COLO829 (cell line): ENCODE data around the gene SLC1A7.

Source experiments
- DNase-seq: peaks from one replicate; pipeline ENCODE4 v3.0.0; 2012; ENCODE audit warnings: low spot score

The SLC1A7 gene

DNA sequence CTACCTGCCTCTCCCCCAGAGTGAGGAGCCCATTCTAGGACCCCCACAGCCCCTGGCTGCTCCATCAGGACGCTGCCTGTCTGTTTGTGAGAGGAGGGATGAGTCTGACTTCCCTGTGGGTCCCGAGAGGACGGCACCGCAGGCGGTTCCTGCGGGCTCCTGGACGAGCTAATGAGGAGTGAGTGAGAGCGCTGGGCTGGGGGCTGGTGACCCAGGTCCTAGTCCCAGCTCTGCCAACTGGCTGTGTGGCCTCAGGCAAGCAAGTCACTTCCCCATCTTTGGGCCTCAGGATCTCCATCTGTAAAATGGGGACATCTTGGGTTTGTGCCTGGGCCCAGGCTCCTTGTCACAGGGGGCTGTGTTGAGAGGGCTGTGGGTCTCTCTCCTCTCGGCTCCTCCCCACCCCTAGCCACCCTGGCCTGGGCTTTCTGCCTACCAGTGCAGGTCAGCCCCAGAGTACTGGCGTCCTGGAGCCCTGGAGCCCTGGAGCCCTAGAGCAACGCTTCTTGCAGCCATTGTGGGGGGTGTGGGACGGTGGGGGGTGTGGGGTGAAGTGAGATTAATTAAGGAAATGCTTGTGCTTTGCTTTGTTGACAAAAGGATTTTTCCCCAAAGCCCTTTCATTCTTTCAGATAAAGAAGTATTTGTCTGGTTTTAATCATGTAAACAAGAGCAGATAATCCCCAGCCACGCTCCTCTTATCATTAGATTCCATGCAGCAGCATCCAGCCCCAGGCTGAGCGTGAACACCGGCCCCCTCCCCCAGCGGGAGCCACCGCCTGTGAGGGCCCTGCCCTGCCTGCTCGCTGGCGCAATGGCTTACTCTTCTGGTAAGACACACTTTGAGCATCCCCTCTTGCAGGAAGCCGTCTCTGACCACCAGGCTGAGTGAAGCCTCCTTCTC, 26.8 kb downstream of the SLC1A7 start:
- peak; percentile 8 for DNase-seq

DNA sequence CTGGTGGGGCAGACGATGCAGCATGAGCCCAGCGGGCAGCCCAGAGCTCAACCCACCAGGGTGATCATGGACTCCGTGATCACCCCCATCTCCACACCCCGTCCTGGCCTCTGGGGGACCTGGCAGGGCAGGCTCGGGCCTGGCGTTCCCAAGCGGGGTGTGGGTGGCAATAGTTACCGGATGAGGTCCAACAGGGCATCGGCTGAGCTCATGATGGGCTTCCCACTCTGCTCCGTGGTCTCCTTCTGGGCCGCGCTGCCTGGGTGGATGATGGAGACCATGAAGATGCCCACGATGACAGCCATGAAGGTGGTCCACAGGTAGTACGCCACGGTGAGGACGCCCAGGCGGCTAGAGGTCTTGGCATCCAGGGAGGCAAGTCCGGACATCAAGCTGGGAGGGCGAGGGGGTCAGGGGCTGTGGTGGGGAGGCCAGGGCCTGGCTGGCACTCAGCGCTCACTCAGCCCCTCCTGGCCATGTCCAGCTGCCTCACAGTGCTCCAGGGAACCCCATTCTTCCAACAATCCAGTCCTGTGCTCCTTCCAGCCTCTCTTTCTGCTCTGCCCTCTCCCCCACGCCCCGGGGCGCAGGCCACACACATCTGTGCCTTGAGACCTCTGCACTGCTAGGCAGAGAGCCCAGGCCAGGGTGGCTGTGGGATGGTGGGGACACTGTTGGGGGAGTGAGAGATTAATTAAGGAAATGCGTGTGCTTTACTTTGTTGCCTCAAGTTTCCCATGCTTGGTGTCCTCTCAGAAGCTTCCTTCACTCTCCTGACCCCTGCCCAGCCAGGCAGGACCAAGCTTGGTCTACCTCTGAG, 27.6 kb downstream of the SLC1A7 start:
- no peak for DNase-seq

DNA sequence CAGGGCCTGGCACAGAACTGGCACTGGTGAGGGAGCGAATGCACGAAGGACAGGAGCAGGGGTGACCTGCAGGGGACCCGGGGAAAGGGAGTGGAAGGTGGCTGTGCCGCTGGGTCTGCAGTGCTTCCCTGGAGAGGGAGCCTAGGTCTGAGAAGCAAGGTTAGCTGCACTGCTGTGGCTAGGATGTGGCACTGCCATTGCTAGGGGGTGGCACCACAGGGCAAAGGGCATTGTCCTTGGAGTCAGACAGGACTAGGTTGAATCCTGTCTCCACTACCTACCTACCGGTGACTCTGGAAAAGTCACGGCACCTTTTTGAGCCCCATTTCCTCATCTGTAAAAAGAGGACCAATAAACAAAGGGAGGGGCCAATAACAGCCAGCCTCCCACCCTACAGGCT, 28.3 kb downstream of the SLC1A7 start:
- no peak for DNase-seq

DNA sequence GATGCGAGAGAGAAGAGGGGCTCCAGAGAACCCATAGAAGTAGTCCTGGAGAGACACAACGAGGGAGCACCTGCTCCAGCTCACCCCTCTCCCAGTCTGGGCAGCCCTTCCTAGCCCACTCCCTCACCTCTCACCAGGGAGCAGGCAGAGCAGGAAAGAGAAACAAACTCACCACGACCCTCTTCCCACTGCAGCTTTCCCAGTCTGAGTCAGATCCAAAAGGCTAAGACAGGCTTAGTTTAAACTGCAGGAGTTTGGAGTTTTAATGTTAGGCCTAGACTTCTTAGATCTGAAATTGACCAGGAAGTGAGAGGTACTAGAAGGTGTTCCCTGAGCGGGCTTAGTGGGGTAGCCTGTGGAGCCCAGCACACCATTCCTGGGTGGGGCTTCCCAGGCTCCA, 29.6 kb downstream of the SLC1A7 start:
- DNase-seq, result no peak

DNA sequence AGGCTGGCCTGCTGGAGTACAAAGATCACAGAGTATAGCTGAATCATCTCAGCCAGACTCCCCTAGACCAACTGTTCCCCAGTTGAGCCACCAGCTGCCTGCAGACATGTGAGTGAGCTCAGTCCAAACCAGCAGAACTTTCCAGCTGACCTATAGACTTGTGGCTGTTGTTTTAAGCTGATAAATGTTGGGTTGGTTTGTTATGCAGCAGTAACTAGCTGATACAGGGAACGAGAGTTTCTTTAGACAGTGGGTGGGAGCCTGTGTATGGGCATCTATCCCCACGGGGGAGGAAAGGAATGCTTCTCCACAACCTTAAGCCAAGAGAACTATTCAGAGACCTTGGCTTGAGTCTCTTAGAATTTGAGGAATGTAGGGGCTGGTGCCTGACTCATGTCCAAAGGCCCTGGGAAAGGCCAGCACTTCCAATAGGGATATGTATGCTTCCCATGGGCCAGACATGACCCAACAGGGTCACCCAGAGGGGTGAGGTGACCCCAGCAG, 30.1 kb downstream of the SLC1A7 start:
- DNase-seq, result no peak

DNA sequence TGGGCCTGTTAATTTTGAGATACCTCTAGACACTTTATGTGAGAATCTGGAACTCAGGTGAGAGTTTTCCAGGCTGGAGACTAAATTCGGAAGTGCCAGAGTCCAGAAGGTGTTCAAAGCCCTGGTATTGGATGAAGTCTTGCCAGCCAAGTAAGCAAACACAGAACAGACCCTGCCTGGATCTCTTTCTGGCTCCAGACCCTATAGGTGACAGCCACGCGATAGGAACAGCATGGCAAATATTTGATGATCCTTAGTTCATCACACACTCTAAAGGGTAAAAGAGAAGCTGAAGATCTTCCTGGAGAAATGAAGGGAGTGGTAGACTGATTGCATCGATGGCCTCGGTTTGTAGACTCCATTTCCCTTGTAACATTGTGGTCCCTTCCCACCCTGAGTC, 30.7 kb downstream of the SLC1A7 start:
- DNase-seq, result no peak

DNA sequence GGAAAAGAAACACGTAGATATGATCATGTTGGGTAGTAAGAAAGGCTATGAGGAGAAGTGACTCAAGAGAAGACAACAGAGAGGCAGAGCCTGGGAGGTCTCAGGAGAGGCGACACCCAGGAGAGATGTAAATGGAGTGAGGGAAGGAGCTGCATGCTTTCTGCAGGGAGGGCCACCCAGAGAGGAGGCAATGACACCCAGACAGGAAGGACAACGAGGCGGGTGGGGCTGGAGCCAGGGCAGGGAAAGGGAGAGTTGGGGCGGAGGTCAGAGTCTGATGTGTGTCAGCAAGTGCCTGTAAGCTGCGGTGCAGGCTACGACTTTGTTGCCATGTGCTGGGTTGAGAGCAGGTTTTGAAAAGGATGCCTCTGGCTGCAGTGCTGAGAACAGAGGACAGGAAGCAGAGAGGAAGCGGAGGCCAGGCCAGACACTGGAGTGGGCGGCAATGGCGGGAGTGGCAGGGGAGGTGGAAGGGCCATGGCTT, 31.3 kb downstream of the SLC1A7 start:
- no peak for DNase-seq

DNA sequence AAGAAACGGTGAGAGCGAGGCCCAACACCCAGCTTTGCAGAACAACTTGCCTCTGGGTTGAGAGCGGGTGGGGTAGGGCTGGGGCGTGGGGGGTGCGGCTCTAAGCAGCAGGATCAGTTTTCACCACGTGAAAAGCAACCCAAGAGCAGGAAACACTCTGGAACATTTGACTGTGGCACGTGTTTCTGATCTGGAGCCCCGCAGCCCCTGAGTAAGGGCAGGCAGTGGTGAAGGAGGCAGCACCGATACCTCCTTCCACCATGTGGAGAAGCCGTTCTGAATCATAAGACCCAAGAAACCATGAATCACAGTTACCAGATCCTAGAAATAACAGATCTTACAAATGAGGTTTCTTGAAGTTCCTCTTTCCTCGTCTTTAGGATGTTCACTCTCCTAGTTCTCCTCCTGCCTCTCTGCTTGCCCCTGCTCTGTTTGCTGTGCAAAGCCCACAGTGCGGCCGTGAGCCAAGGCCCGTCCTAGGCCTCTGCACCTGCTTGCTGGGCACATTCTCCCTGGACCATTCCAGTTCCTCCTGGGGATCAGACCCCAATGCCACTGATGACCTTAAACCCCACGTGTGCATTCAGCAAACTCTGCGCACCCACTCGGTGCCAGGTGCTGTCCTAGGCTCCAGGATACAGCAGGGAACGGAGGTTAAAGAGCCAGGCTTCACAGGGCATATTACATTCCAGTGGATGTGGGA, 31.9 kb downstream of the SLC1A7 start:
- no peak for DNase-seq

DNA sequence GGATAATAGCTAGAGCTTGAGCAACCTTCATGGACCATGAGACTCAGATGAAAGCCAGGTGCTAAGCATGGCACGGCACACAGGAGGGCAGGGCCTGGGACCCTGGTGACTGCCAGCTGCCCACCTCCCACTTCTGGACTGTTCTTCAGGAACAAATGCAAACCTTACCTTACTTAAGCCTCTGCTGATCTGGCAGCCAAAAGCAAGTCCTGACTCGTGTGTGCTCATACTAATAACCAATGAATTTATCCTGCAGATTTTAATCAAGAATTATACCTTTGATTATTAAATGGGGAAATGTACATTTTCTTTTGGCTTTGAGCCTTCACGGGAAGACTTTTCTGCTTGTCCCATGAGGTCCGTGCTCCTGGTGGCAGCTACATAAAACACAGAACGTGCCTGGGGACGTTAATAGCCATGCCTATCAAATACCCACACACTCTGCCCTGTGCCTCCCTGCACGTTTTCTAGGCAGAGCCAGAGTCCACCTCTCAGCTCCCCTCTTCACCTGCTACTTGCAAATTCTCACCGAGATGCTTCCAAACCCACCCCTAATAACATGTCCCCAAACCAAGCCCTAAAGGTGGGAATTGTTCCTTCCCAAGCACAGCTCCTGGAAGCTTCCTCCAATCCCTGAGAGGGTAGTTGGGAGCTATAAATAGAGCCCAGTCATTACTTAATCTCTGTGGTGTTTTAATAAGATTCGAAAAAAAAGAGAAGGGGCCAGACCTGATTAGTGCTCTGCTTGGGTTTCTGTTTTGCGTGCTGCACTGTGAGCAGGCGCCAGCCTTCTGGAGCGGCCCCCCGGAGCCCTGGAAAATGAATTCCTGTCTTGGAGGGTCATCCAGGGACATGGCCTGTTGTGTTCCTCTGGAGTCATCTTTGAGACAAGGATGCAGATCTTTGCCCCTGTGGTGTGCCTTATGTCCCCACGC, 33.5 kb downstream of the SLC1A7 start:
- no peak for DNase-seq

DNA sequence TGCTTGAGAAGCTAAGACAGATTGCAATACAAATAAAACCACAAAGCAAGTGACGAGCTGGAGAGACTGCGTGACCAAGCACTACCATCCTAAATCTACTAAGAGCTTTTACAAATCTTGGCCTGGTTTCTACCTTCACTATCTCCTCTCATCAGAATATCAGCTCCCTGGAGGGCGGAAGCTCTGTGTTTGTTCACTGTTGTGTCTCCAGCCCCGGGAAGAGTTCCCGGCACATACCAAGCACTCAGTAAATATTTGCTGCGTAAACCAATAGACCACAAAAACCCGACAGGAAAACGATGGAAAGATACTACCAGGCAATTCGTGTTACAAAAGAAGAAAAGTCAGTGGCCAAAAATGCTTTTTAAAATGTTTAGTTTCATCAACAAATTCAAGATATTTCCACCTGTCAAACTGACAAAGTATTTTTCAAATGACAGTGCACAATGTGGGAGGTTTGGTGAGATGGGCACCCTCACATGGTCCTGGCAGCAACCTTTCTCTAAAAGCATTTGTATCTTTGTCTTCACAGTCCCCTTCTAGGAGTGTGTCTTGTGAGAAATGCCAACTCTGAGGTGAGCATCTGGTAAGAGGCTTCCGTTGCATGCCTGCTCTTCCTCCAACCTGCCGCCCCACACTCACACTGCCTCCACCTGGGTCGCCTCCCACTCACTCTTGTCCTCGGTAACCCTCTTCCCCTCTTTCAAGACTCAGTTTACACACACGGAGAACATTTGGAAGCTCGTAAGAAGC, 34.7 kb downstream of the SLC1A7 start:
- DNase-seq, result no peak

DNA sequence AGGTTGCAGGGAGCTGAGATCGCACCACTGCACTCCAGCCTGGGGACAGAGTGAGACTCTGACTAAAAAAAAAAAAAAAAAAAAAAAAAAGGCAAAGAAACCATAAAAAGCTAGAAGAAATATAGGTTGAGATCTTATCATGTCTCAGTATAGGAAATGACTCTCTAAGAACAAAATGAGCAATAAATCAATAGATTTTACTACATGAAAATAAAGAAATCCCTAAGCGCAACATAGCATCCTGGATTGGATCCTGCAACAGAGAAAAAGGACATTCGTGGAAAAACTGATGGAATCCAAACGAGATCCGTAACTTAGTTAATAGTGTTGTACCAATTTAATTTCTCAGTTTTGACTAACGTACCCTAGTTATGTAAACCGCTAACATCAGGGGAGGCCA, 35.3 kb downstream of the SLC1A7 start:
- no peak for DNase-seq

DNA sequence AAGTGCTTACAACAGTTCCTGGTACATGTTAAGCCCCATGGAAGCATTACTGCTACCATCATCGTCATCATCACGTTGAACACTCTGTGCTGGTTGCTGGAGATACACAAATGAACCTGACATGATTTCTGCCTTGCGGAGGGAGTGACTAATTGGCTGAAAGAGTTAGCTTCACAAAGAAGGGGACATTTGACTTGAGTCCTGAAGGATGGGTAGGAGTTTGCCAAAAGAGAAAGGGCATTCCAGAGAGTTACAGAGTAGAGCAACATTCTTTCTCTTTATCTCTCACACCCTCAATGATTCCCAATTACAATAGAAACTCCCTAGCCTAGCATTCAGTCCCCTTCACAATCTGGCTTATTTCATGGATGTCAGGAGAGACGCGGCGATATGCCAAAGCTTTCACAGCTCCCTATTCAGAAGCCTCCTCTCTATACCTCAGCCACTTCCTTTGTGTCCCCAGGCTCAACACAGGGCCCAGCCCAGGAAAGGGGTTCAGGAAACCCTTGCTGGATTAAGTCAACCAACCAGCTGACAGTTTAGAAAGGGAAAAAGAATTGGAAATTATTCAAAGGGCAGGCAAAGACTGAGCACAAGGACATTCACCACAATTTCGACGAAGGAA, 38.0 kb downstream of the SLC1A7 start:
- no peak for DNase-seq

DNA sequence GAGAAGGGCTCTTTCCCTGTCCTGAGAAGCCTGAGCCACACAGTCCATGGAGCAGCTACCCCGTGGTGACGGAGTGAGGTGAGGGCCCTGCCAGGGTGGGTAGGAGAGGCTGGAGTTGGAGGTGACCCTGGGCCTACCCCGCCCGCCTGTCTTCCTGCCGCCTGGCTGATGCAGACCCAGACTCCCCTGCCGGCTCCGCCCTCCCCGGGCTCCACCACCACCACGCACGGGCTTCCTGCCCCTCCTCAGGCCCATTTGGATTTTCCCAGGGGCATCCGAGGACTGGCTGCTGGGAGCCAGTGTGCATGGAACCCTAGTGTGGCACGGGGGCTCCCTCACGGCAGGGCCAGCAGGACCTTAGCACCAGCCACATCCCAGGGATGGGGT, 47.9 kb downstream of the SLC1A7 start:
- DNase-seq, result no peak

DNA sequence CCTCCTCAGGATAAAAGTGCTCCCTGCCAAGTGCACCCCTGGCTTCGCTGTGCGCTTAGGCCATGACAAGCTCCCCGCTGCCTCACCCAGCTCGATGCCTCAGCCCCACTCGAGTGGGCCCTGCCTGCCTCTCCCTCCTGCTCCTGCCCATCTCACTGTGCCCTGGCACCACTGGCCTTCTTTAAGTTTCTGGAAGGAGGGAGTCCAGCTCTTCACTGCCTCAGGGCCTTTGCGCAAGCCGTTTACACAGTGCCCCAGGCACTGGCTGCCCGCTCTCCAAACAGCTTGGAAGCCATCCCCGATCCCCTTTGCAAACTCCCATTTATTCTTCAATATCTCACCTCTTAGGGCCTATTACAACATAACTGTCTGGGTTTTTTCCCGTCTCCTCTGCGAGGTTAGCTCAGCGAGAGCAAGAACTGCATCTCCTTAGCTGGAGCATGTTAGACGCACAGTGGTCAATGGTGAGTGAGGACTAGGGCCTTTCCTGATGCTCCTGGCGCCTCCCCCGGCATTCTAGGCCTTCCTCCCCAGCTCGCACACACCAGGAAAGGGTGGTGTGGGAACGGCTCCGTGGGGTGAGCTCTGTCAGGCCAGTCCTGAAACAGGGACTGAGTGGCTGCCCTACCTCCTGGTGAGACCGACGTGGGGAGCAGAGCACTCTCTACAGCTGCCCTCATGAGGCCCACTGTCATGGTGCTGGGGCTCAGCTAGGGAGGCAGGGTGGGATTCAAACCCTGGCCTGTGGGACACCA, 48.5 kb downstream of the SLC1A7 start:
- DNase-seq, result no peak

DNA sequence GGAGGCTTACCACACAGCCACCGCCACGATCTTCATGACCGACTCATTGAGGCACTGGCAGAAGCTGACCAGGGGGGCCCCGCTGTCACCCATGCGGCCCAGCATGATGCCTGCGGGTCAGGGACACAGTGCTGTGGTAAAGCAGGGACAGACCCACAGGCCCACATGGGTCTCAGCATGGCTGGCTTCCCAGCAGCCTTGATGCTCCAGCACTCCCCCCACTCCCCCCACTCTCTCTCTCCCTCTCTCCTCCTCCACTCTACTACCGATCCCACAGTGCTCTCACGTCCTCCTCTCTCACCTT, 49.0 kb downstream of the SLC1A7 start:
- no peak for DNase-seq

DNA sequence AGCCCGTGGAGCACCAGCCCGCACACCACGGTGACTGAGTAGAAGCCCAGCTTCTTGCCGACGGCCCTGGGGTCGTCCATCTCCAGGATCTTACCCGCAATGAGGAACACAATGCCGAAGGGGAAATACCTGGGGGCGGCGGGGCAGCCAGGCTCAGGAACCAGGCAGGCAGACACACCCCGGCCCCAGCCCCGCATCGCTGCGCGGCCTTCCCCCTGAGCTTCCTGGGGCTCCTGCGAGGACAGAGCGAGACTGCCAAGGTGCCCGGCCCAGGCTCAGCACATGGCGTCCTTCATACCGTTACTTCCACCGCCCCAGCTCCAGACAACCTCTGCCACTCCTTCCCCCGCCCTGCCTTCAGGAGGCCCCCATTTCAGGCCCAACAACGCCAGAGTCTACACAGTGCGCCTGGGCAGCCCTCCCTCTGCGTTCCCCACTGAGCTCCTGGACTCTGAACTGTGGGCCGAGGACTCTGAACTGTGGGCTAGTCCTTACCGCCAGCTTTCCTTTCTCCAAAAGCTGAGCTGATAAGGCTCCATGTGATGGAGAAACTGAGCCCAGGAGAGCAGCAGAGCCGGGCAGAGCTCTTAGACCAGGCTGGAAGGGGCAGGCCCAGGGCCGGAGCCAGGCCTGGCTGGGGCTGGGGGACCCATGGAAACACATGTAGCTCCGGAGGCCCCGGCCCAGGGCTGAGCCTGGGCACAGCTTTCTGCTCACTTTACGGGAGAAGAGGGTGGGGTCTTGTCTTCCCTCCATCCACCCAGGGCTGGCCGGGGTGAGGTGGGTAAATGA, 49.6 kb downstream of the SLC1A7 start:
- DNase-seq, result no peak

DNA sequence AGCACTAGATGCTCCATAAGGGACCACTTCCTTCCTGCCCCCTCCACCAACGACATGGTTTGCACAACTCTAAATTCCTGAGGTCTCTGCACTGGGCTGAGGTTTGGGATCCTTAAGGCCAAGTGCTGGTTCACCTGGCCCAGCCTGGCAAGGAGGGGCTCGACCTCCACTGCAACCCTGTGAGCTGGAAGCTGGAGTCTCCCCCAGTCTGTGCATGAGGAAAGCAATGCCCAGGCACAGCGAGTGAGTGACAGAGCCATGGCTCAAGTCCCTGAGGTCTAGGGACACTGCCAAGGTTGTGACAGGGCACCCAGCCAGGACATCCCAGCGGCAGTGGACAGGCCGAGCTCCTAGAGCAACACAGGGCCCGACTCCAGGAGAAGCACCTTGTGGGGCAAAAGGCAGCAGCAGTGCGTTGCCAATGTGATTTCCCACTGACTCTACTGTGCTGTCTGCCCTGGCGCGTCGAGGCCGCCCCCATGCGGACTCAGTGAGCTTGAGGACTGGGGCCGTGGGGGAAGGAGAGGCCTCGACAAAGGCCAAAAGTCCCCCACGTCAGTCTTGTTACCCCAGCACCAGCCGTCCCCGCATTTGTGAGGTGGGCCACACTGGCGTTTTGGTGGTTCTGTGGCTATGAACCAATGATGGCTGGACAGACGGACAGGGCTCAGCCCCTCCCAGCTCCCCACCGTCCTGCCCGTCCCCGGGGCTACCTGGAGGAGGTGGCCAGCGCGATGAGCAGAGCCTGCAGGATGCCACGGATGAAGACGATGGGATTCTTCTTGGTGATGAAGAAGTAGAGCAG, 50.4 kb downstream of the SLC1A7 start:
- DNase-seq, result no peak
